ENCODE measurements around the gene DUS2.
"Not testable (repeated sequence)": the region's sequence is repeated elsewhere in the genome, so short reads cannot be mapped to it uniquely, and the experiment has no call there.

Gene DUS2

DNA sequence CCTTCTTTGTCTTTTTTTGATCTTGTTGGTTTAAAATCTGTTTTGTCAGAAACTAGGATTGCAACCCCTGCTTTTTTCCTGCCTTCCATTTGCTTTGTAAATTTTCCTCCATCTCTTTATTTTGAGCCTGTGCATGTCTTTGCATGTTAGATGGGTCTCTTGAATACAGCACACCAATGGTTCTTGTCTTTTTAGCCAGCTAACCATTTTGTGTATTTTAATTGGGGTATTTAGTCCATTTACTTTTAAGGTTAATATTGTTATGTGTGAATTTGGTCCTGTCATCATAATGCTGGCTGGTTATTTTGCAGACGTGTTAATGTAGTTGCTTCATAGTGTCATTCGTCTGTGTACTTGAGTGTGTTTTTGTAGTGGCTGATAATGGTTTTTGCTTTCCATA is 88.3 kb downstream of the DUS2 start:
- DNase-seq (ENCODE audit: low spot score): no peak
- no peak overlapping the region for H3K27ac ChIP-seq
- no peak overlapping the region for H3K4me3 ChIP-seq
- TF ChIP-seq, protein P1, sequence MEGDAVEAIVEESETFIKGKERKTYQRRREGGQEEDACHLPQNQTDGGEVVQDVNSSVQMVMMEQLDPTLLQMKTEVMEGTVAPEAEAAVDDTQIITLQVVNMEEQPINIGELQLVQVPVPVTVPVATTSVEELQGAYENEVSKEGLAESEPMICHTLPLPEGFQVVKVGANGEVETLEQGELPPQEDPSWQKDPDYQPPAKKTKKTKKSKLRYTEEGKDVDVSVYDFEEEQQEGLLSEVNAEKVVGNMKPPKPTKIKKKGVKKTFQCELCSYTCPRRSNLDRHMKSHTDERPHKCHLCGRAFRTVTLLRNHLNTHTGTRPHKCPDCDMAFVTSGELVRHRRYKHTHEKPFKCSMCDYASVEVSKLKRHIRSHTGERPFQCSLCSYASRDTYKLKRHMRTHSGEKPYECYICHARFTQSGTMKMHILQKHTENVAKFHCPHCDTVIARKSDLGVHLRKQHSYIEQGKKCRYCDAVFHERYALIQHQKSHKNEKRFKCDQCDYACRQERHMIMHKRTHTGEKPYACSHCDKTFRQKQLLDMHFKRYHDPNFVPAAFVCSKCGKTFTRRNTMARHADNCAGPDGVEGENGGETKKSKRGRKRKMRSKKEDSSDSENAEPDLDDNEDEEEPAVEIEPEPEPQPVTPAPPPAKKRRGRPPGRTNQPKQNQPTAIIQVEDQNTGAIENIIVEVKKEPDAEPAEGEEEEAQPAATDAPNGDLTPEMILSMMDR (IDR thresholded peaks at IDR 0.05): no peak

DNA sequence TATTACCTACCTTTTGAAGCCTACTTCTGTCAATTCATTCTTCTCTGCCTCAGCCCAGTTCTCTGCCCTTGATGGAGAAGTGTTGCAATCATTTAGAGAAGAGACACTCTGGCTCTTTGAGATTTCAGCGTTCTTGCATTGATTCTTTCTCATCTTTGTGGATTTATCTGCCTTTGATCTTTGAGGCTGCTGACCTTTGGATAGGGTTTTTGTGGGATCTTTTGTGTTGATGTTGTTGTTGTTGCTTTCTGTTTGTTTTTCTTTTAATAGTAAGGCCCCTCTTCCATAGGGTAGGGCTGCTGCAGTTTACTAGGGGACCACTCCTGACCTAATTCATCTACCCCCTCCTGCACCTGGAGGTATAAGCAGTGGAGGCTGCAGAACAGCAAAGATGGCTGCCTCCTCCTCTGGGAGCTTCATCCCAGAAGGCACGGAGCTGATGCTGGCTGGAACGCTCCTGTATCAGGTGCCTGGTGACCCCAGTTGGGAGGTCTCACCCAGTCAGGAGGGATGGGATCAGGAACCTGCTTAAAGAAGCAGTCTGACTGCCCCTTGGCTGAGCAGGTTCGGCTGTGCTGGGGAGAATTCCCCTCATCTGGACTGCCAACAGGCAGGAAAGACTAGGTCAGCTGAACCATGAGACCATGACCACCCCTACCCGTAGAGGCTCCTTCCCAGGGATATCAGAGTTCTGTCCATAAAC is 90.1 kb downstream of the DUS2 start:
- Histone ChIP-seq H3K27ac (no peak overlapping the region), H3K4me3 (no peak overlapping the region)
- TF ChIP-seq, protein P1 (IDR thresholded peaks at IDR 0.05): no peak
- DNase-seq (ENCODE audit: low spot score): no peak

- TF ChIP-seq, protein P1 (IDR thresholded peaks at IDR 0.05): no peak
- H3K27ac ChIP-seq: no peak overlapping the region
These were observed 90.7 kb downstream of the DUS2 start for GRCh38 chr16:68113765-68114240.

DNA sequence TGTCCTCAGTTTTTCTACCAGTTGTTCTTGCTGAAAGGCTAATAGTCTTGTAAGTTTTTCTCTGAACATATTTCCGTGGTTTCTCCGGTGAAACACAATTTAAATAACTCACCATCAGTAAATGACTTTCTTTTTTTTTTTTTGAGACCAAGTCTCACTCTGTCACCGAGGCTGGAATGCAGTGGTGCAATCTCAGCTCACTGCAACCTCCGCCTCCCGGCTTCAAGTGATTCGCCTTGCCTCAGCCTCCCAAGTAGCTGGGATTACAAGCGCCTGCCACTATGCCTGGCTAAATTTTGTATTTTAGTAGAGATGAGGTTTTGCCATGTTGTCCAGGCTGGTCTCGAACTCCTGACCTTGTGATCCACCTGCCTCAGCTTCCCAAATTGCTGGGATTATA is 91.9 kb downstream of the DUS2 start:
- not testable (repeated sequence) for DNase-seq (ENCODE audit: low spot score); H3K4me3 ChIP-seq; H3K27ac ChIP-seq

More at GRCh38 chr16:68113765-68114240, 90.7 kb downstream of the DUS2 start:
- no peak for DNase-seq (ENCODE audit: low spot score)
- no peak overlapping the region for H3K4me3 ChIP-seq

DNA sequence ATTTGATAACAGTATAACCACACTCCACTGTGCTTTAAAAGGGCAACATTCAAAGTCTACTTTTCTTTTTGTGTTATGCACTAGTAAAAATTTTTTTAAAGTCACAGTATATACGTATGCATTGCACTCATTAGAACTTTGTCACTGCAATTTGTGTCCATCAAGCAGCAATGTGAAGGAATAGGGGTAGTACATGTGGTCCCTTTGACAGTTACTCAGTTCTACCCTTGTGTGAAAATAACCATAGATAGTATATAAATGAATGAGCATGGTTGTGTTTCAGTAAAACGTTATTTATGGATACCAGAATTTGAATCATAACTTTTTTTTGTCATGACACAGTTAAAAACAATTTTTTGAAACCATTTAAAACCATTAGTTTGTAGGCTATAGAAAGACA is 92.8 kb downstream of the DUS2 start:
- Histone ChIP-seq H3K27ac (no peak overlapping the region), H3K4me3 (no peak overlapping the region)
- TF ChIP-seq, protein P1 (IDR thresholded peaks at IDR 0.05): no peak
- no peak for DNase-seq (ENCODE audit: low spot score)

DNA sequence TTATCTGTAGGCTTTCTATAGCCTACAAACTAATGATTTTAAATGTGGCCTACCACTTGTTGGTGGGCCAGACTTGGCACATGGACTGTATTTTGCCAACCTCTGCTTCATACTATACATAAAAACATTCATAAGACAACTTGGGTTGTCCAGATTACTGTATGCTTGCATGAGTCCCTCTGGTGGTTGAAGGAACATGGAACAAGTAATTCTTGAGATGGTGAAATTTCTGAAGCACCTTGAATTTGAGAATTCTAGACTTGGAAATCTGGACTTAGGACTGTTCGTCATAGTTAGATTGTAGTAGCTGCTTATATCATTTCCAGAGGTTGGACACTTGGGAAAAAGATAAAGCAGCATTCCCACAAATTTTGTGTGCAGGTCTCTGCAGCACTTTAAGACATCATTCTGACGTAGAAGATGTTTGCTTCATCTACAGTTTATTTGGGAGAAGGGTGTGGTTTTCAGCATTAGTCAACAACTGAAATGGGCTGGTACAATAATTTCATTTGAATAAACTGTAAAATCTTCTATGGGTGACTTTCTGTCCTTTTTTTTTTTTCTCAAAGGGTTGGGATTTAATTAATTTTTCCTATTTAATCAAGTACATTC is 93.3 kb downstream of the DUS2 start:
- TF ChIP-seq, protein P1 (IDR thresholded peaks at IDR 0.05): no peak

GRCh38 chr16:68117884-68118283 is 94.8 kb downstream of the DUS2 start:
- Histone ChIP-seq H3K27ac (no peak overlapping the region), H3K4me3 (no peak overlapping the region)
- no peak for DNase-seq (ENCODE audit: low spot score)
- TF ChIP-seq, protein P1 (IDR thresholded peaks at IDR 0.05): no peak

More for the DNA sequence above, 93.3 kb downstream of the DUS2 start:
- H3K4me3 ChIP-seq: no peak overlapping the region
- DNase-seq (ENCODE audit: low spot score): no peak
- H3K27ac ChIP-seq: no peak overlapping the region

DNA sequence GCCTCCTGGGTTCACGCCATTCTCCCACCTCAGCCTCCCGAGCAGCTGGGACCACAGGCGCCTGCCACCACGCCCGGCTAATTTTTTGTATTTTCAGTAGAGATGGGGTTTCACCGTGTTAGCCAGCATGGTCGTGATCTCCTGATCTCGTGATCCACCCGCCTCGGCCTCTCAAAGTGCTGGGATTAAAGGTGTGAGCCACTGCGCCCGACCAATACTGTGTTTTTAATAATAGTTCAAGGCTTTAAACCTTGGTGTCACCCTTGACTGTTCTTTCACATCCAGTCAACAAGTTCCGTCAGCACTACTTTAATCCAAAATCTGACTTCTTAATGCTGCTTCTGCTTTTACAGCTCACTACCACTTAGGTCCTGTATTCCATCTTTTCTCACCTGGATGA is 95.9 kb downstream of the DUS2 start:
- not testable (repeated sequence) for DNase-seq (ENCODE audit: low spot score); H3K4me3 ChIP-seq; H3K27ac ChIP-seq

DNA sequence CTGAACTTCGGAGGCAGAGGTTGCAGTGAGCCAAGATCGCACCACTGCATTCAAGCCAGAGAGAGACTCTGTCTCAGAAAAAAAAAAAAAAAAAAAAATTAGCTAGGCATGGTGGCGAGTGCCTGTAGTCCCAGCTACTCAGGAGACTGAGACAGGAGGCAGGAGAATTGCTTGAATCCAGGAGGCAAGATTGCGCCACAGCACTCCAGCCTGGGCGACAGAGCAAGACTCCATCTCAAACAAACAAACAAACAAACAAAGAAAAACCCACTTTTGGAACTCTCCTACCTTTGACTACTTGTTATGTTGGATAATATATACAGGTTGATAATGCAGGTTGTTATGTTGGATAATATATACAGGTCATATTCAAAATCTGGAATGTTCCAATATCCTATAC is 97.4 kb downstream of the DUS2 start:
- not testable (repeated sequence) for DNase-seq (ENCODE audit: low spot score); H3K27ac ChIP-seq; H3K4me3 ChIP-seq

Measured in coronary artery (tissue), 2 donors.